HuH-7 (cell line): ENCODE data around the gene EMC7.
"Not testable (repeated sequence)": the region's sequence is repeated elsewhere in the genome, so short reads cannot be mapped to it uniquely, and the experiment has no call there.

Experiments
- DNase-seq: peaks from one replicate; pipeline ENCODE4 v3.0.0; 2011; ENCODE audit warnings: low spot score

EMC7 gene

GRCh38 chr15:34085746-34086145 lies 15.9 kb downstream of the EMC7 start:
- no peak for DNase-seq

DNA sequence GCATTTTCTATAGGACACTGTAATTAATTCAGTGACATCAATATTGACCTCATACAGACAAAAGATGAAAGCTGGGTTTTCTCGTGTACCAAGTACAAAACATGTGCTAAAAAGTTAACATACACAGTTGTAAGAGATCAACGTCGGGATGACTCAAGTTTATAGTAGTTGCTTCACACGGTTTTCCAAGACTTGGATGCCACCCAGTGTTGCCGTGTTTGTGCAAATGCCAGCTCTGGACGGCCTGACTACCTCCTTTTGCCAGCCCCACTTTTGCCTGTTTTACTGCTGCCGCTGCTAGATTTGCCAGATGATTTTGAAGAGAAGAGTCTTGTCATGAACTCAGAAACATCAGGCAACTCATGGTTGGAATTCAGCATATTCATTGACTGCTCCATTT lies 17.6 kb downstream of the EMC7 start:
- no peak for DNase-seq

- peak; percentile 23 for DNase-seq
Observed at GRCh38 chr15:34079904-34080303, 21.8 kb downstream of the EMC7 start.

DNA sequence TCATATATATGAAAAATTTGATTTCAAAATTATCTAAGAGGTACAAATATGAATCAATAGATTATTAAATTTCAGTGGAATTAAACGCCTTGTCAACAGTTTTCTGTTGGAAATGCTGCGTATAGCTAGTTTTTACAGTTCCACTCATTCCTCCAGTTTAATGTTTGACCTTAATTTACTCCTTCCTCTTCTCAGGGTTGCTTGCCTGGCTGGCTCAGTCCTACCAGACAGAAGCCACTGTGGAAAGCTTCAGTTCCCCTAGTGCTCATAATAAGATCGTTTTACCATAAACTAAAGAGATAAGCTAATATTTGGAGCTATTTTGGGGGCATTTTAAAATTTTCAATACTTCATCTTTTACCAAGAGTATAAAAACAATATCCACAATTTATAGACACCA lies 22.8 kb downstream of the EMC7 start:
- DNase-seq, result no peak

DNA sequence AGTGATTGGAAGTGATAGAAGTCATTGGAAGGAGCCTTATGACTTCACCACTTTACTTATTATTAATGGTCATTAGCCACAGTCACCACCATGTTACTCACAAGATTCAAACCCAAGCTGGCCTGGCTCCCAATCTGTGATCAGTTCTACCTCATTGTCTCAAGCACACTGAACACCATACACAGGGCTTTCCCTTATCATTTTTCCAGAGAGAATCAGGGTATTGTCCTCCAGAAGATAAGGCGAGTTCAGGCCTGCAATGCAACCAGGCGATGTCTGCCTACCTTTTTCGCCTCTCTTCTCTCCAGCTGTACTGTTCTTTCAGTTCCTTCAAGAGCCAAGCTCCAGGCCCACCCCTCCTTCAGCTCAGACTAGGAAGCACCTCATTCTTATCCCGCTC lies 24.9 kb downstream of the EMC7 start:
- no peak for DNase-seq

DNA sequence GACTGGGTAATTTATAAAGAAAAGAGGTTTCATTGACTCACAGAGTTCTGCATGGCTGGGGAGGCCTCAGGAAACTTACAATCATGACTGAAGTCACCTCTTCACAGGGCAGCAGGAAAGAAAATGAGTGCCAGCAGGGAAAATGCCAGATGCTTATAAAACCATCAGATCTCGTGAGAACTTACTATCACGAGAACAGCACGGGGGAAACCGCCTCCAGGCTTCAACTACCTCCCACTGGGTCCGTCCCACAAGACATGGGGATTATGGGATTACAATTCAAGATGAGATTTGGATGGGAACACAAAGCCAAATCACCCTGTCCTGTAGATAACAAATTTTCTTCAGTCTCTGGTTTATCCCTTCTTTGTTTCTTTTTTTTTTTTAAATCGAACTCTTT lies 31.7 kb downstream of the EMC7 start:
- DNase-seq, result no peak

- no peak for DNase-seq
Observed at GRCh38 chr15:34065941-34066340, 35.7 kb downstream of the EMC7 start.

- DNase-seq, result no peak
Observed at GRCh38 chr15:34065261-34065660, 36.4 kb downstream of the EMC7 start.

- DNase-seq, result no peak
Observed at GRCh38 chr15:34064438-34064837, 37.2 kb downstream of the EMC7 start.

DNA sequence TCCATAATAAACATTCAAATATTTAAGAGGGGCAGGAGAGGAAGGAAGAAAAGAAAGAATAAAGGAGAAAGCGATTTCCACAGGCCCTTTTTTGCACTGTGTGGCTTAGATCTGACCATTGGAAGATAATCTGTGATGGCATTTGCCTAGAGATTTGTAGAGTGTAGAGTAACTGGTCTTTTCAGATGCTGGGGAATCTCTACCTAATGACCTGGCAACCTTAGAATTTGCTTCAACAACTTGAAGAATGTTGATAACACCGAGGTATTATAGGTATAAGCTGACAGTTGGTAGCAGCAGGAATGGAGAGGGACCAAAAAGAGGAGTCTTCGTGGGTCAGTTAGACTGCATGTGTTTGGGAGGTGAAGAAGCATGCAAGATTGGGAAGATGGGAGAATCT lies 41.7 kb downstream of the EMC7 start:
- no peak for DNase-seq

DNA sequence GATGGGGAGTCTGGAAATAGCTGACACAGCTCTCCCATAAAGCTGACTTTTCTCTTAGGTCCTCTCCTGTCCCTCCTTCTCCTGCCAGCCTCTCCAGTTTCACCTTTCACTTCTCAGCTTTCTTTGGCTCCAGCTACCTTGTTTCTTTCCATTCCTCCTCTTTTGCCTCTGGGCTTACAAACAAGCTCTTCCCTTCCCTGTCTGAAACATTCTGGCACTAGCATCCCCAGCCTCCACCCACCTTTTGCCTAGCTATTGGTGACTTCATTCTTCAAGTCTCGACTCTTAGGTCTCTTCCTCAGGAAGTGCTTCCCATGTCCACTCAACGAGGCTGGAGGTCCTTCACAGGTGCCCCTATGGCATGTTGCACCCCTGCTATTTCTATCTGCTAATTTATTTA lies 42.2 kb downstream of the EMC7 start:
- DNase-seq, result no peak

GRCh38 chr15:34056911-34057310 lies 44.8 kb downstream of the EMC7 start:
- no peak for DNase-seq

DNA sequence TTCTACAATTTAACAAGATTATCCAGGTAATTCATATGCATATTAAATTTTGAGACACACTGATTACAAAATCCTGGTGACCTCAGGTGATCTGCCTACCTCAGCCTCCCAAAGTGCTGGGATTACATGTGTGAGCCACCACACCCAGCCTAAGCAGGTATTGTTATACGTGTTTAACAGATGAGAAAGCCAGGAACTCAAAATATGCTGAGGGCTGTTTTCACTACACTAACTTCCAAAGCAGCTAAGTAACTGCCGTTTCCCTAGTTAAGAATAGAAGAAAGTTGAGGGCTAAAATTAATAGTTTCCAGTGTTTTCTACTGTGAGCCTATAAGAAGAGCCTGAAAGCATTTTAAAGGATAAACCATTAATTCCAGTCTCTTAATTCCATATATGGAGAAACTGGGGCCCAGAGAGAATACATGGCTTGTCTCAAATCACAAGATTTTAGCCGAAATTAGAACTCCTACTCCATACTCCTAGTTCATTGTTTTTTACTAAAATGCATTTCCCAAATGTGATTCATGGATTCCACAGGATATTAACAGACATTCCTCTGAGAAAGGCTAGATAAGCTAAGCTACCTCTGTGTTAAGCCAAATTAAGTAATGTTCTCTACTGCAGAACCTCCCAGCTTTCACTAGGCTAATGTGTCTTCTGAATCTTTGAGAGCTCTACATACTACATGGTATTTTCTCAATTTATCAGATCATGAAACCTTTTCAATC lies 45.6 kb downstream of the EMC7 start:
- no peak for DNase-seq

GRCh38 chr15:34054081-34054707 lies 47.5 kb downstream of the EMC7 start:
- DNase-seq, result no peak

DNA sequence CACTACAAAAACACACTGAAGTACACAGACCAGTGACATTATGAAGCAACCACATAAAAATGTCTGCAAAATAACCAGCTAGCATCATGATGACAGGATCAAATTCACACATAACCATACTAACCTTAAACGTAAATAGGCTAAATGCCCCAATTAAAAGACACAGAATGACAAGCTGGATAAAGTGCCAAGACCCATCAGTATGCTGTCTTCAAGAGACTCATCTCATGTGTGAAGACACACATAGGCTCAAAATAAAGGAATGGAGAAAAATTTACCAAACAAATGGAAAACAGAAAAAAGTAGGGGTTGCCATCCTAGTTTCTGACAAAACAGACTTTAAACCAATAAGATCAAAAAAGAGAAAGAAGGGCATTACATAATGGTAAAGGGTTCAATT lies 51.3 kb downstream of the EMC7 start:
- not testable (repeated sequence) for DNase-seq

DNA sequence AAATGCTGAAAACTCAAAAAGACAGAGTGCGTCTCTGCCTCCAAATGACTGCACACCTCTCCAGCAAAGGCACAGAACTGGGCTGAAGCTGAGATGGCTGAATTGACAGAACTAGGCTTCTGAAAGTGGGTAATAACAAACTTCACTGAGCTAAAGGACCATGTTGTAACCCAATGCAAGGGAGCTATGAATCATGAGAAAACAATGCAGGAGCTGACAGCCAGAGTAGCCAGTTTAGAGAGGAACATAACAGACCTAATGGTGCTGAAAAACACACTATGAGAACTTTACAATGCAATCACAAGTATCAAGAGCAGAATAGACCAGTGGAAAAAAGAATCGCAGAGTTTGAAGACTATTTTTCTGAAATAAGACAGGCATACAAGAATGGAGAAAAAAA lies 52.5 kb downstream of the EMC7 start:
- DNase-seq, result no peak

GRCh38 chr15:34047893-34048775 lies 53.5 kb downstream of the EMC7 start:
- no peak for DNase-seq

GRCh38 chr15:34046471-34047145 lies 55.1 kb downstream of the EMC7 start:
- DNase-seq, result no peak

GRCh38 chr15:34043813-34044212 lies 57.8 kb downstream of the EMC7 start:
- no peak for DNase-seq

GRCh38 chr15:34043391-34043790 lies 58.3 kb downstream of the EMC7 start:
- no peak for DNase-seq

DNA sequence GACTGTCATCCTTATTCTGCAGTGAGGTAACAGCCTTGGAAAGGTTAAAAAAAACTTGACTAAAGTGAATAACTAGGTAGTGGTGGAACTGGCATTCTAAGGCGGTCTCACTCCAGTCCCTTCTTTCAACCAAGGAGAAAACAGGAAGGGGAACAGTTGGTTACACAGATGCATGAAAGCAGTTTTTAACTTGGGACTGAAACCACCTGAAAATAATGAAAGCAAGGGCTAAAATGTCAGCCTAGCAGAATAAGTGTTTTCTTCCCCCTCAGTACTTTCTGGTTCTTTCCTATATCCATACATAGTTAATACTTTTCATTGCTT lies 61.9 kb downstream of the EMC7 start:
- DNase-seq, result no peak
